ENCODE measurements around the gene L3MBTL4. TPM values are rescaled to one million over a fixed set of nuclear protein-coding genes. Genes with fewer than 3 reads are reported as not detected.
"Not testable (repeated sequence)": the region's sequence is repeated elsewhere in the genome, so short reads cannot be mapped to it uniquely, and the experiment has no call there.

Gene L3MBTL4
- total RNA-seq, 1 experiment from 2014 or later = 0.59 TPM

GRCh38 chr18:6055711-6056110 is 359.0 kb downstream of the L3MBTL4 start:
- H3K4me3 ChIP-seq (ENCODE audit: insufficient read depth, low read depth, low read length) = no peak overlapping the region
- no peaks in the 10 kb centered on the region for H3K36me3 ChIP-seq (replicated peaks; ENCODE audit: control insufficient read depth, insufficient read depth, low read length)
- no peaks in the 10 kb centered on the region for H3K27me3 ChIP-seq (ENCODE audit: control insufficient read depth, insufficient read depth, low read length)
- no peak for DNase-seq

- no peaks in the 10 kb centered on the region for H3K27me3 ChIP-seq (ENCODE audit: control insufficient read depth, insufficient read depth, low read length)
- no peaks in the 10 kb centered on the region for H3K36me3 ChIP-seq (replicated peaks; ENCODE audit: control insufficient read depth, insufficient read depth, low read length)
Observed at GRCh38 chr18:6054256-6054842, 360.4 kb downstream of the L3MBTL4 start.

GRCh38 chr18:6052449-6052913 is 362.2 kb downstream of the L3MBTL4 start:
- no peaks in the 10 kb centered on the region for H3K36me3 ChIP-seq (replicated peaks; ENCODE audit: control insufficient read depth, insufficient read depth, low read length)
- no peak for DNase-seq

More at GRCh38 chr18:6054256-6054842, 360.4 kb downstream of the L3MBTL4 start:
- no peak for DNase-seq
- no peak overlapping the region for H3K4me3 ChIP-seq (ENCODE audit: insufficient read depth, low read depth, low read length)

GRCh38 chr18:6047596-6047995 is 367.1 kb downstream of the L3MBTL4 start:
- H3K4me3 ChIP-seq (ENCODE audit: insufficient read depth, low read depth, low read length); H3K36me3 ChIP-seq (replicated peaks; ENCODE audit: control insufficient read depth, insufficient read depth, low read length); H3K27me3 ChIP-seq (ENCODE audit: control insufficient read depth, insufficient read depth, low read length); DNase-seq: not testable (repeated sequence)

More at GRCh38 chr18:6052449-6052913, 362.2 kb downstream of the L3MBTL4 start:
- Histone ChIP-seq H3K27me3 (ENCODE audit: control insufficient read depth, insufficient read depth, low read length) (no peaks in the 10 kb centered on the region), H3K4me3 (ENCODE audit: insufficient read depth, low read depth, low read length) (no peak overlapping the region)

GRCh38 chr18:6044773-6045172 is 369.9 kb downstream of the L3MBTL4 start:
- H3K36me3 ChIP-seq (replicated peaks; ENCODE audit: control insufficient read depth, insufficient read depth, low read length) = no peaks in the 10 kb centered on the region
- H3K27me3 ChIP-seq (ENCODE audit: control insufficient read depth, insufficient read depth, low read length) = no peaks in the 10 kb centered on the region
- H3K4me3 ChIP-seq (ENCODE audit: insufficient read depth, low read depth, low read length) = no peak overlapping the region
- DNase-seq = no peak

GRCh38 chr18:6044319-6044718 is 370.4 kb downstream of the L3MBTL4 start:
- Histone ChIP-seq H3K27me3 (ENCODE audit: control insufficient read depth, insufficient read depth, low read length) (no peaks in the 10 kb centered on the region), H3K4me3 (ENCODE audit: insufficient read depth, low read depth, low read length) (no peak overlapping the region), H3K36me3 (replicated peaks; ENCODE audit: control insufficient read depth, insufficient read depth, low read length) (no peaks in the 10 kb centered on the region)
- no peak for DNase-seq

- Histone ChIP-seq H3K27me3 (ENCODE audit: control insufficient read depth, insufficient read depth, low read length) (no peaks in the 10 kb centered on the region), H3K36me3 (replicated peaks; ENCODE audit: control insufficient read depth, insufficient read depth, low read length) (no peaks in the 10 kb centered on the region), H3K4me3 (ENCODE audit: insufficient read depth, low read depth, low read length) (no peak overlapping the region)
- DNase-seq = no peak
Observed at GRCh38 chr18:6039055-6039454, 375.7 kb downstream of the L3MBTL4 start.

- Histone ChIP-seq H3K27me3 (ENCODE audit: control insufficient read depth, insufficient read depth, low read length) (no peaks in the 10 kb centered on the region), H3K36me3 (replicated peaks; ENCODE audit: control insufficient read depth, insufficient read depth, low read length) (no peaks in the 10 kb centered on the region), H3K4me3 (ENCODE audit: insufficient read depth, low read depth, low read length) (no peak overlapping the region)
- DNase-seq = no peak
Observed at GRCh38 chr18:6031442-6031841, 383.3 kb downstream of the L3MBTL4 start.

GRCh38 chr18:6031002-6031401 is 383.7 kb downstream of the L3MBTL4 start:
- no peak overlapping the region for H3K4me3 ChIP-seq (ENCODE audit: insufficient read depth, low read depth, low read length)
- no peaks in the 10 kb centered on the region for H3K36me3 ChIP-seq (replicated peaks; ENCODE audit: control insufficient read depth, insufficient read depth, low read length)
- no peak for DNase-seq
- no peaks in the 10 kb centered on the region for H3K27me3 ChIP-seq (ENCODE audit: control insufficient read depth, insufficient read depth, low read length)

GRCh38 chr18:6024745-6025248 is 389.9 kb downstream of the L3MBTL4 start:
- Histone ChIP-seq H3K27me3 (ENCODE audit: control insufficient read depth, insufficient read depth, low read length) (no peaks in the 10 kb centered on the region), H3K36me3 (replicated peaks; ENCODE audit: control insufficient read depth, insufficient read depth, low read length) (no peaks in the 10 kb centered on the region), H3K4me3 (ENCODE audit: insufficient read depth, low read depth, low read length) (no peak overlapping the region)
- DNase-seq = no peak

- no peak for DNase-seq
- Histone ChIP-seq H3K36me3 (replicated peaks; ENCODE audit: control insufficient read depth, insufficient read depth, low read length) (no peaks in the 10 kb centered on the region), H3K4me3 (ENCODE audit: insufficient read depth, low read depth, low read length) (no peak overlapping the region), H3K27me3 (ENCODE audit: control insufficient read depth, insufficient read depth, low read length) (no peaks in the 10 kb centered on the region)
Observed at GRCh38 chr18:6023551-6023950, 391.2 kb downstream of the L3MBTL4 start.

- no peak overlapping the region for H3K4me3 ChIP-seq (ENCODE audit: insufficient read depth, low read depth, low read length)
- no peaks in the 10 kb centered on the region for H3K36me3 ChIP-seq (replicated peaks; ENCODE audit: control insufficient read depth, insufficient read depth, low read length)
- no peaks in the 10 kb centered on the region for H3K27me3 ChIP-seq (ENCODE audit: control insufficient read depth, insufficient read depth, low read length)
- peak; percentile 67 for DNase-seq
Observed at GRCh38 chr18:6022845-6023244, 391.9 kb downstream of the L3MBTL4 start.

GRCh38 chr18:6022074-6022444 is 392.7 kb downstream of the L3MBTL4 start:
- no peaks in the 10 kb centered on the region for H3K36me3 ChIP-seq (replicated peaks; ENCODE audit: control insufficient read depth, insufficient read depth, low read length)
- DNase-seq = no peak
- H3K27me3 ChIP-seq (ENCODE audit: control insufficient read depth, insufficient read depth, low read length) = no peaks in the 10 kb centered on the region
- no peak overlapping the region for H3K4me3 ChIP-seq (ENCODE audit: insufficient read depth, low read depth, low read length)

GRCh38 chr18:6021306-6022073 is 393.2 kb downstream of the L3MBTL4 start:
- no peak for DNase-seq
- H3K36me3 ChIP-seq (replicated peaks; ENCODE audit: control insufficient read depth, insufficient read depth, low read length) = no peaks in the 10 kb centered on the region
- H3K4me3 ChIP-seq (ENCODE audit: insufficient read depth, low read depth, low read length) = no peak overlapping the region
- H3K27me3 ChIP-seq (ENCODE audit: control insufficient read depth, insufficient read depth, low read length) = no peaks in the 10 kb centered on the region

- Histone ChIP-seq H3K36me3 (replicated peaks; ENCODE audit: control insufficient read depth, insufficient read depth, low read length) (no peaks in the 10 kb centered on the region), H3K4me3 (ENCODE audit: insufficient read depth, low read depth, low read length) (no peak overlapping the region), H3K27me3 (ENCODE audit: control insufficient read depth, insufficient read depth, low read length) (no peaks in the 10 kb centered on the region)
- no peak for DNase-seq
Observed at GRCh38 chr18:6018671-6019070, 396.0 kb downstream of the L3MBTL4 start.
